HuH-7.5 (cell line): ENCODE results near the gene ZSCAN10.
"Not testable (repeated sequence)": the region's sequence is repeated elsewhere in the genome, so short reads cannot be mapped to it uniquely, and the experiment has no call there.

Source experiments
- DNase-seq: peaks from one replicate; pipeline ENCODE4 v3.0.0; 2011; ENCODE audit warnings: low spot score

Gene ZSCAN10

GRCh38 chr16:3098459-3099394 is at the start of gene ZSCAN10:
Gene ZSCAN10, minus strand, starts transcription at chr16:3099294. Its CDS starts 6,357 bp downstream, at chr16:3092937.
- no peak for DNase-seq

GRCh38 chr16:3148256-3149192 is 49.4 kb upstream of the ZSCAN10 start:
- DNase-seq: no peak

GRCh38 chr16:3147757-3148104 is 48.6 kb upstream of the ZSCAN10 start:
- DNase-seq: no peak

- no peak for DNase-seq
These were observed 48.1 kb upstream of the ZSCAN10 start for GRCh38 chr16:3147046-3147756.

- no peak for DNase-seq
These were observed 46.6 kb upstream of the ZSCAN10 start for GRCh38 chr16:3145660-3146059.

GRCh38 chr16:3145151-3145550 is 46.1 kb upstream of the ZSCAN10 start:
- no peak for DNase-seq

- DNase-seq: no peak
These were observed 45.4 kb upstream of the ZSCAN10 start for GRCh38 chr16:3144321-3144983.

- DNase-seq: peak; percentile 43
These were observed 44.7 kb upstream of the ZSCAN10 start for GRCh38 chr16:3143598-3144320.

- no peak for DNase-seq
These were observed 44.1 kb upstream of the ZSCAN10 start for GRCh38 chr16:3143189-3143588.

GRCh38 chr16:3142770-3143169 is 43.7 kb upstream of the ZSCAN10 start:
- no peak for DNase-seq

- DNase-seq: no peak
These were observed 43.2 kb upstream of the ZSCAN10 start for GRCh38 chr16:3142327-3142726.

GRCh38 chr16:3141781-3142311 is 42.8 kb upstream of the ZSCAN10 start:
- DNase-seq: no peak

- DNase-seq: no peak
These were observed 41.7 kb upstream of the ZSCAN10 start for GRCh38 chr16:3140603-3141427.

- DNase-seq: not testable (repeated sequence)
These were observed 40.5 kb upstream of the ZSCAN10 start for GRCh38 chr16:3139561-3139960.

- no peak for DNase-seq
These were observed 39.8 kb upstream of the ZSCAN10 start for GRCh38 chr16:3138823-3139426.

- DNase-seq: no peak
These were observed 39.2 kb upstream of the ZSCAN10 start for GRCh38 chr16:3138342-3138741.

- DNase-seq: no peak
These were observed 38.2 kb upstream of the ZSCAN10 start for GRCh38 chr16:3137267-3137666.

GRCh38 chr16:3135126-3135715 is 36.1 kb upstream of the ZSCAN10 start:
- no peak for DNase-seq
